Testis (tissue), 3 donors: ENCODE data around the gene TEX2. TPM values are rescaled to one million over a fixed set of nuclear protein-coding genes. Genes with fewer than 3 reads are reported as not detected.
A peak's percentile ranks its signal among the peaks of the same experiment; 100 is the strongest.

ENCODE experiments used
- DNase-seq: peaks from one replicate; pipeline ENCODE4 v3.0.0-alpha.2; 2019
- H3K27ac ChIP-seq, 2 donors: fragments of 200-600 bp; sonication (generic); one replicate each; pipeline ENCODE4 v1.5.1; 2019
- H3K27me3 ChIP-seq: fragments of 200-600 bp; sonication (generic); one replicate; pipeline ENCODE4 v1.5.1; 2019
- H3K36me3 ChIP-seq: fragments of 200-600 bp; sonication (generic); one replicate; pipeline ENCODE4 v1.5.1; 2017; ENCODE audit warnings: low read depth; ENCODE audit errors: missing control alignments
- H3K4me1 ChIP-seq: fragments of 200-600 bp; sonication (generic); one replicate; pipeline ENCODE4 v1.5.1; 2019
- H3K4me3 ChIP-seq, 2 donors: fragments of 200-600 bp; sonication (generic); one replicate each; pipeline ENCODE4 v1.5.1; 2017 to 2019
- H3K9me3 ChIP-seq: fragments of 200-600 bp; sonication (generic); one replicate; pipeline ENCODE4 v1.5.1; 2017
- CTCF ChIP-seq, 3 experiments: fragments of 450-650 bp in 2 of 3; fragments of 200-600 bp in 1 of 3; sonication (generic) in 1 of 3; IDR thresholded peaks; one replicate each; pipeline ENCODE4 v1.5.1; 2016 to 2019; ENCODE audit warnings: antibody characterized with exemption in 3 of 3, mild to moderate bottlenecking in 2 of 3, moderate library complexity in 1 of 3
- POLR2A ChIP-seq: fragments of 450-650 bp; IDR thresholded peaks from one replicate; pipeline ENCODE4 v1.6.1; 2017; ENCODE audit warnings: antibody characterized with exemption, mild to moderate bottlenecking, moderate library complexity
- WGBS, 2 donors: methylation state at CpG; one replicate each; pipeline ENCODE4 v1.1.5; 2018; 5-methylcytosine and 5-hydroxymethylcytosine counted together
- intact Hi-C: fragments of 100-400 bp; cut with DNase I; formaldehyde crosslinking; loops from one replicate; pipeline ENCODE4 v1.15.1; 2023; ENCODE audit warnings: low total_unique reads
- polyA plus RNA-seq: library from polyadenylated mRNA; stranded (reverse); fragments of 350-450 nt; fragmentation: Illumina TruSeq; extraction: RNeasy Lipid Tissue Mini Kit (QIAGEN cat#74804); gene quantifications from one replicate; pipeline ENCODE4 v1.2.3, GENCODE V29; 2014; ENCODE audit warnings: low read depth, low replicate concordance; ENCODE audit not compliant: insufficient read depth
- total RNA-seq, 2 donors: library from RNA; depleted of rRNA; stranded (reverse); fragments of >200 nt; gene quantifications; one replicate each; pipeline ENCODE4 v1.2.3, GENCODE V29; 2016

TEX2 gene
- total and polyA plus RNA-seq, 3 donors from 2014 or later: 66.0 to 136 (median 99.9) TPM

DNA sequence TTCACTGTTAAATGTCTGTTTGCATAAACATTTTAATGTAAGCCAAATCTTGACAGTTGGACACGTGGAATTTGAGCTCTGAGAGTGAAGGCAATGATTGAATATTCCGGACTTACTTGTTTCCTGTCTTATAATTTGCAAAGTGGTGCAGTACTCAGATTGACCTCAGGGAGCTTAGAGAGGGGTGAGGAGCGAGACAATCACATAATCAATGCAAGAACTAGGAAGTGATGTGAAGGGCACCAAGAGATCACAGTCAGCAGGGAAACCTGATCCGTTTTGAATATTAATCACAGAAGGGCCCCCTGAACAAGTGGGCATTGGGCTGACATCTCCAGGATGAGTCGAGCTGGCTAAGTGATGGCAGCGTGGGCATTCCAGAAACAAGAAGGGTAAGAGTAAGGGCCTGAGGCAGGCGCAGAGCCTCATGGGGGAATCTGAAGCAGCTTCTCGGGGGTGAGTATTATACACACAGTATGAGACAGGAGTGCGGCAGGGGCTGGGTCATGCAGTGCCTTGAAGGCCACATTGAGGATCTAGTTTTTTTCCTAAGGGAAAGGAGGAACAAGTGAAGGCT is 26.1 kb downstream of the TEX2 start:
- 86 to 90% methylated on average over 9 of the region's 9 CpGs for WGBS, 2 donors
- DNase-seq: no peak
- no peak overlapping the region for H3K4me3 ChIP-seq
- H3K9me3 ChIP-seq: no peaks in the 10 kb centered on the region
- no peak overlapping the region for H3K27ac ChIP-seq
- no peaks in the 10 kb centered on the region for H3K27me3 ChIP-seq
- no peaks in the 10 kb centered on the region for H3K36me3 ChIP-seq
- intact Hi-C loops: no loop called here
- no peaks in the 10 kb centered on the region for H3K4me1 ChIP-seq
- TF ChIP-seq CTCF (IDR thresholded peaks at IDR 0.05) (peak in 1 of 3 experiments; percentile 22), POLR2A (no peak)

DNA sequence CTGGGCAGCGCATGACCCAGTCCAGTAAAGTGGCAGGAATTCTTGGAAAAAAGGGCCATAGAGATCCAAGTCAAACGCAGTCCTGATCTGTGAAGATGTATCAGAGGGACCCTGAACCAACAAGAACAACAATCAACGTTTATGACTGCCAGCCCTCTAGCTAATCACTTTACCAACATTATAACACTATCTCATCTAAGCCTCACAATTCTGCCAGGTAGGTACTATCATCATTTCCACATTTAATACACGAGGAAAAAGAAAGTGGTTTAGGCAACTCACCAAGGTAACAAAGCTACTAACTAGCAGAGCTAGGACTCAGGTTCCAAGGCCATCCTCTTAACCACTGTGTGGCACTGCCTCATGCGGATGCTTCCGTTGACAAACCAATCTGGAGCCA is 28.1 kb downstream of the TEX2 start:
- Histone ChIP-seq H3K4me1 (peaks cover 7% of the 10 kb centered on the region), H3K27ac (no peak overlapping the region), H3K9me3 (no peaks in the 10 kb centered on the region), H3K4me3 (no peak overlapping the region), H3K27me3 (no peaks in the 10 kb centered on the region), H3K36me3 (no peaks in the 10 kb centered on the region)
- intact Hi-C loops: no loop called here
- TF ChIP-seq POLR2A (no peak), CTCF (IDR thresholded peaks at IDR 0.05) (no peak)
- no peak for DNase-seq
- WGBS, 2 donors: 85 to 90% methylated on average over 6 of the region's 6 CpGs

DNA sequence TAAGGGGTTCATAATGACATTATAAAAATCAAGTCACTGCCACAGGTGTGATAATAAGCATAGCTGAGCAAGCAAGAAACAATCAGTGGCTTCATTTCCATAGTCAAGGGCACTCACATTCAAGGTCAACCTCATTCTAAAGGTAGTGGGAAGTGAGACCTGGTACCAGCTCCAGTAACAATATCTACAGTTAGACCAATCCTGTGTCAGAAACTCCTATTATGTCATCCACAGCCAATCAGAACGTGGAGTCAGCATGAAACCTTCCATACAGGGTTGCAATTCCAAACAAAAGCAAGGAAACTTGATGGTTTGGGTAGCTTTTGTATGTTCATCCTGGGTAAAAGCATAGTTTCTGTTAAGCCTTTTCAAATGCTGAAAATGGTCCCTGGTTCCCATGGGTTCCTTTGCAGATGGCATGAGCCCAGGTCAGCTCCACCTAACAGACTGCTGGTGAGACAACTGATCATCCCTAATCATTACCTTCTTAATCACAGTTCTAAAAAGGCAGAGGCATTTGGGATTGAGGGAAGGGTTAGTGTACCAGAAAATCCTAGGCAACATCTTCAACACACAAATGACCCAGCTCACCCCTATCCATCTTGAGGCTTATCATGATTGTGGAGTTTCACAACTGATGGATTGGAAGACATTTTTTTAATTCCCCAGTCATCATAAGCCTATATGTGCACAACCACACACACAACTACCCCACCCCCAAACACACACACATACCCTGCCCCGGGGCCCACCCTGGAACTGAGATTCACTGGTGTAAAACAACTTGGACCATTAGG is 30.4 kb downstream of the TEX2 start:
- H3K27ac ChIP-seq: no peak overlapping the region
- TF ChIP-seq POLR2A (no peak), CTCF (IDR thresholded peaks at IDR 0.05) (no peak)
- WGBS, 2 donors: 97 to 100% methylated on average over 2 of the region's 2 CpGs

GRCh38 chr17:64231567-64232141 is 31.4 kb downstream of the TEX2 start:
- H3K4me1 ChIP-seq: peaks cover 7% of the 10 kb centered on the region
- no peaks in the 10 kb centered on the region for H3K9me3 ChIP-seq
- H3K27me3 ChIP-seq: no peaks in the 10 kb centered on the region
- H3K36me3 ChIP-seq: no peaks in the 10 kb centered on the region
- intact Hi-C loops: no loop called here
- TF ChIP-seq POLR2A (no peak), CTCF (IDR thresholded peaks at IDR 0.05) (no peak)
- H3K4me3 ChIP-seq: no peak overlapping the region
- DNase-seq: no peak
- H3K27ac ChIP-seq: no peak overlapping the region
- WGBS, 2 donors: 73 to 83% methylated on average over 6 of the region's 6 CpGs

More for the DNA sequence above, 30.4 kb downstream of the TEX2 start:
- Histone ChIP-seq H3K4me3 (no peak overlapping the region), H3K9me3 (no peaks in the 10 kb centered on the region), H3K4me1 (peaks cover 7% of the 10 kb centered on the region), H3K36me3 (no peaks in the 10 kb centered on the region), H3K27me3 (no peaks in the 10 kb centered on the region)
- intact Hi-C loops: no loop called here
- no peak for DNase-seq
